SK-N-SH treated with all-trans-retinoic acid at 6 μM for 48 hours (cell line): ENCODE results near the gene PARP8.

Experiments used
- ARNTL ChIP-seq: fragments of 450-650 bp; formaldehyde crosslinking; IDR thresholded peaks from 2 replicates; pipeline ENCODE4 v1.5.0; 2020; ENCODE audit warnings: low read depth, mild to moderate bottlenecking, moderate library complexity, borderline replicate concordance
- BACH2 ChIP-seq: fragments of 250-450 bp; sonication (Bioruptor Pico); IDR thresholded peaks from 2 replicates; pipeline ENCODE4 v1.9.0; 2021; ENCODE audit warnings: mild to moderate bottlenecking, borderline replicate concordance
- CREB5 ChIP-seq: fragments of 250-450 bp; sonication (Bioruptor Pico); IDR thresholded peaks from 2 replicates; pipeline ENCODE4 v1.5.1; 2020; ENCODE audit warnings: low read depth, mild to moderate bottlenecking, moderate library complexity
- CSDC2 ChIP-seq: fragments of 250-450 bp; sonication (Bioruptor Pico); IDR thresholded peaks from 2 replicates; pipeline ENCODE4 v1.5.0; 2020; ENCODE audit warnings: mild to moderate bottlenecking, moderate library complexity
- ESRRG ChIP-seq: fragments of 250-450 bp; sonication (Bioruptor Pico); IDR thresholded peaks from 2 replicates; pipeline ENCODE4 v1.6.1; 2021; ENCODE audit warnings: mild to moderate bottlenecking
- GLIS3 ChIP-seq: fragments of 250-450 bp; sonication (Bioruptor Pico); IDR thresholded peaks from 2 replicates; pipeline ENCODE4 v1.5.0; 2020; ENCODE audit warnings: mild to moderate bottlenecking, moderate library complexity
- ISL1 ChIP-seq: fragments of 250-450 bp; sonication (Bioruptor Pico); IDR thresholded peaks from 2 replicates; pipeline ENCODE4 v2.1.2; 2022; ENCODE audit warnings: mild to moderate bottlenecking, moderate library complexity
- OSR1 ChIP-seq: fragments of 250-450 bp; sonication (Bioruptor Pico); IDR thresholded peaks from 2 replicates; pipeline ENCODE4 v1.8.0; 2022; ENCODE audit warnings: moderate library complexity, mild to moderate bottlenecking, inconsistent platforms
- PATZ1 ChIP-seq: fragments of 250-450 bp; sonication (Bioruptor Pico); IDR thresholded peaks from 2 replicates; pipeline ENCODE4 v1.8.0; 2020; ENCODE audit warnings: mild to moderate bottlenecking, moderate library complexity, borderline replicate concordance
- PPARA ChIP-seq: fragments of 250-450 bp; sonication (Bioruptor Pico); IDR thresholded peaks from 2 replicates; pipeline ENCODE4 v1.5.0; 2020; ENCODE audit warnings: mild to moderate bottlenecking, borderline replicate concordance
- RARB ChIP-seq: fragments of 250-450 bp; sonication (Bioruptor Pico); IDR thresholded peaks from 2 replicates; pipeline ENCODE4 v1.8.0; 2021; ENCODE audit warnings: mild to moderate bottlenecking, moderate library complexity
- ZFP30 ChIP-seq: fragments of 450-650 bp; formaldehyde crosslinking; IDR thresholded peaks from 2 replicates; pipeline ENCODE4 v1.5.0; 2022; ENCODE audit warnings: mild to moderate bottlenecking, moderate library complexity
- ZNF8 ChIP-seq: fragments of 450-650 bp; formaldehyde crosslinking; IDR thresholded peaks from 2 replicates; pipeline ENCODE4 v1.5.0; 2020; ENCODE audit warnings: mild to moderate bottlenecking, moderate library complexity
- TF ChIP-seq, protein P1 (sequence below): fragments of 250-450 bp; sonication (Bioruptor Pico); IDR thresholded peaks from 2 replicates; pipeline ENCODE4 v1.5.1; 2021; ENCODE audit warnings: mild to moderate bottlenecking, moderate library complexity

GRCh38 chr5:50715001-50715400 is 48.6 kb downstream of the PARP8 start:
- TF ChIP-seq CSDC2 (CRISPR knock-in tag) (no peak), OSR1 (CRISPR knock-in tag) (no peak), PATZ1 (no peak), CREB5 (CRISPR knock-in tag) (no peak), ESRRG (CRISPR knock-in tag) (no peak), ARNTL (CRISPR knock-in tag) (no peak), ISL1 (no peak), RARB (CRISPR knock-in tag) (no peak), PPARA (CRISPR knock-in tag) (no peak), ZNF8 (CRISPR knock-in tag) (no peak), ZFP30 (CRISPR knock-in tag) (no peak), BACH2 (CRISPR knock-in tag) (no peak), GLIS3 (CRISPR knock-in tag) (no peak)
- TF ChIP-seq, protein P1, sequence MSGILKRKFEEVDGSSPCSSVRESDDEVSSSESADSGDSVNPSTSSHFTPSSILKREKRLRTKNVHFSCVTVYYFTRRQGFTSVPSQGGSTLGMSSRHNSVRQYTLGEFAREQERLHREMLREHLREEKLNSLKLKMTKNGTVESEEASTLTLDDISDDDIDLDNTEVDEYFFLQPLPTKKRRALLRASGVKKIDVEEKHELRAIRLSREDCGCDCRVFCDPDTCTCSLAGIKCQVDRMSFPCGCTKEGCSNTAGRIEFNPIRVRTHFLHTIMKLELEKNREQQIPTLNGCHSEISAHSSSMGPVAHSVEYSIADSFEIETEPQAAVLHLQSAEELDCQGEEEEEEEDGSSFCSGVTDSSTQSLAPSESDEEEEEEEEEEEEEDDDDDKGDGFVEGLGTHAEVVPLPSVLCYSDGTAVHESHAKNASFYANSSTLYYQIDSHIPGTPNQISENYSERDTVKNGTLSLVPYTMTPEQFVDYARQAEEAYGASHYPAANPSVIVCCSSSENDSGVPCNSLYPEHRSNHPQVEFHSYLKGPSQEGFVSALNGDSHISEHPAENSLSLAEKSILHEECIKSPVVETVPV (CRISPR knock-in tag) = no peak
